Measurements from ENCODE around the gene SLC25A45.
A peak's percentile ranks its signal among the peaks of the same experiment; 100 is the strongest.

Gene SLC25A45, protein sequence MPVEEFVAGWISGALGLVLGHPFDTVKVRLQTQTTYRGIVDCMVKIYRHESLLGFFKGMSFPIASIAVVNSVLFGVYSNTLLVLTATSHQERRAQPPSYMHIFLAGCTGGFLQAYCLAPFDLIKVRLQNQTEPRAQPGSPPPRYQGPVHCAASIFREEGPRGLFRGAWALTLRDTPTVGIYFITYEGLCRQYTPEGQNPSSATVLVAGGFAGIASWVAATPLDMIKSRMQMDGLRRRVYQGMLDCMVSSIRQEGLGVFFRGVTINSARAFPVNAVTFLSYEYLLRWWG

DNA sequence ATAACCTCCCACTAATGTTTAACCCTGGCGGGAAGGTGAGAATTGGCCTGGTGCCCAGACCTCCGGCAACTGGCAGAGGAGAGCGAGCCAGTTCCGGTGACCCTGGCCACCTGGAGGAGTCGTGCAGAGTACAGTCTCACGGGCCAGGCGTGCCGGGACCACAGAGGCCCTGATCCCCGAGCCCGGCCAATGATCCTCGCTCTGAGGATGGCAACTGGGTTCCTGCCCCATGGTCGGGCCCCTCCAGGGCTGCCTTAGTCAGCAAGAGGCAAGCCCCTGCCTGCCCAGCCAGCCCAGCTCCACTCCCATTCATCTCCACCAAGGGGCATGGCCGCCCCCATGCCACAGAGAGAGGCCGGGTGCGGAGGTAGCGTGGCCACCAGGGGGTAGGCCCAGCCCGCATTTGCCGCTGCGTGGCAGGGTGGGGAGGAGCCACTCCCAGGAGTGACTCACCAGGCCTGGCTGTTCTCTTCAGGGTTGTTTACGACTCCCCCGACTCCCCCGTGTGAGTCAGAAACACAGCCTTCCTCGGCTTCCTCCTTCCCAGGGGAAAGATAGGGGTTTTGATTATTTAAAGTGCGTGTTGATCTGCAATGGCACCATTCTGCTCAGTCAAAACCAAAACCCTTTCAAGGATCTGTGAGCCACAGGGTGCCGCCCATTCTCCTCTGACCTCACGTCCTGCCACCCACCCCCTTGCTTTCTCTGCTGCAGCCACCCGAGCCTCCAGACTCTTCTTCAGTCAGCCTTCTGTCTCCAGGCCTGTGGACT, at the start of gene SLC25A45:
Gene SLC25A45, minus strand, starts transcription at position 614 of the 771 bp plus-strand sequence. CDS start 695 bp downstream, outside the sequence.
- DNase-seq (ENCODE audit: low spot score) = peak; percentile 92

DNA sequence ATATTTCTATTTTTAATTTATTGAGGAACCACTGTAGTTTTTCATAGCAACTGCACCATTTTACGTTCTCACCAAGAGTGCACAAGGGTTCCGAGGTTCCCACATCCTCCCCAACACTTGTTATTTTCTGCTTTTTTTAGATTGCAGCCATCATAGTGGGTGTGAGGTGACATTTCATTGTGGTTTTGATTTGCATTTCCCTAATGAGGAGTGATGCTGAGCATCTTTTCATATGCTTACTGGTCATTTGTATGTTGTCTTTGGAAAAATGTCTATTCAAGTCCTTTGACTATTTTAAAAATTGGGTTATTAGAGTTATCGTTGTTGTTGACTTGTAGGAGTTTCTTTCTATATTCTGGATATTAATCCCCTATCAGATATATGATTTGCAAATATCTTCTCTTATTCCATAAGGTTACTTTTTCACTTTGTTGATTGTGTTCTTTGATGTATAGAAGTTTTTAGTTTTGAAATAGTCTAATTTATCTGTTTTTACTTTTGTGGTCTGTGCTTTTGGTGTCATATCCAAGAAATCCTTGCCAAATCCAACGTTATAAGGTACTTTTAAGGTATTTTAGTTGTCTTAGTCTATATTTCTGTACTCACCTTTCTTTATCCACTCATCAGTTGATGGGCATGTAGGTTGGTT, 49.1 kb upstream of the SLC25A45 start:
- peak; percentile 84 for DNase-seq (ENCODE audit: low spot score)

DNA sequence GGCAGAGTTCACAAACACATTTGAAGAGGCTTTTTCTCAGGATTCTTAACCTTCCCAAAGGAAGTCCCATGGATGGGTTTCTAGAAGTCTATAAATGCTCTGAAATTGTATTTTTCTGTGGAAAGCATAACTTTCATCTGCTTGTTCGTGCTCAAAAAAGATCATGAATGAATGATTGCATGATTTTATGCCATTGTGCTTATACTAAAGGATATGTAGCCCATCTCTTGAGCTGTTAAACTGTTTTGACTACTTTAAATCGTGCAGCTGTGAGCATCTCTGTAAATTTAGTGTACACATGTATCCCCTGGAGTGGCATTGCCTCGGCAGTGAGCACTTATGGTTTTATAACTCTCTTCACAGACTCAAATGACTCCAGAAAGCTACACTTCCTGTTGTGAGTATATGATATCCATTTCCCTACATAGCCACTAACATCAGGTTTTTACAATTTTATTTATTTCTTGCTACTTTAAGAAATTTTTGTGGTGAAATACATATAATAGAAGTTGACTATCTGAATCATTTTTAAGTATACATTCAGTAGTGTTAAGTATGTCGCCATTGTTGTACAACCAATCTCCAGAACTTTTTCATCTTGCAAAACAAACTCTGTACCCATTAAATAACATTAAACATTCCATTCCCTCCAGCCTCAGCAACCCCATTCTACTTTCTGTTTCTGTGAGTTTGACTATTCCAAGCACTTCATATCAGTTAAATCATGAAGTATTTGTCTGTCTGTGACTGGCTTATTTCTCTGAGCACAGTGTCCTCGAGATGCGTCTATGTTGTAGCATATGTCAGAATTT, 48.2 kb upstream of the SLC25A45 start:
- DNase-seq (ENCODE audit: low spot score) = peak; percentile 74

DNA sequence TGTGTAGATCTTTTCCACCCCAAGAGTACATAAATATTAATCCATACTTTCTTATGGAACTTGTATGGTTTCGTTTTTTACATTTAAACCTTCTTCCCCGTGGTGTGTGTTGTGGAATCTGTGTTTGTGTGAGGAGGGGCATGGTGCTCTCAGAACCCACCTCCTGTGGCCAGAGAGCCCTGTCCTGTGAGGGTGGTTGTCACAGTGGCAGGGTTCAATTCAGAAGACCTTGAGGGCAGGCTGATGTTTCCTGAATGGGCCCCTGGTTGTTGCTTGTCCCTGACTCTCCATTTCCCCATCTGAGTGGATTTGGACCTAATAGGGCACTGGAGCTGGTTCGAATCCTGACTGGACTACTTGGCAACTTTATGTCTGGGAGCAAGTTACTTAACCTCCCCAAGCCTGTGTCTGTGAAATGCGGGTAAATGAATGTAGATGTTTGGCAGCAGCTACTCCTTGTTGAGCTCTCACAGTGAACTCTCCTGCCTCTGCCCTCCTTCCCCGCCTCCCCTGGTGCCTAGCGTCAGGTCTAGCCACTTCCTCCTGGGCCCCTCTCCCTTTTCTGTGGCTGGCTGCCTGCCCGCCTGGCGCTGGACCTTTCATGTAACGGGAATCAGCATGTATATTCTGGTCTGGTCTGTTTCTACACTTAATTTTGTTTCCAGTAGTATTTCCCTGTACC, 47.4 kb upstream of the SLC25A45 start:
- DNase-seq (ENCODE audit: low spot score) = peak; percentile 68

DNA sequence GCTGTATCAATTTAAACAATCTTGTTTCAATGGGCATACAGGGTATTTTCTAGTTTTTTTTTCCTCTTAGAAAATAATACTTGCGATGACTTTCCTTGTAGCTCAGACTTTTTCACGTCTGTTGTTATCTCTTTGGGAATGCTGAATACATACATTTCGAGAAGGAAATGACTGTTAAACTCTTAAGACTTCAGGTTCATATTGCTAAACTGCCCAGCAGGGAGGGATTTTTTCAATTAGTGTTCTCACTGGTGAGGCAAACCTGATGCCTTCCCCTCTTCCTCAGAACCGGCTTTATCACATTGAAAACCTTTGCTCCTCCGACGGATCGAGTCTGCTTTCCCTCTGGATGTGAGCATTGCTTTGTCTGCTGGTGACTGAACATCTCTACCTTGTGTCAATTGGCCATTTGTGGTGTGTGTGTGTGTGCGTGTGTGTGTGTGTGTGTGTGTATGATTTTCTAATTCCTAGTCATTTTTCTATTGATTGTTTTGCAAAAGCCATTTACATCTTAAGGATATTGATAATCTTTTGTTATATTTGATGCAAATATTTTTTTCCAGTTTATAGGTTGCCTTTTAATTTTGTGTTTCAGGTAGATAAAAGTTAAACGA, 46.7 kb upstream of the SLC25A45 start:
- peak; percentile 52 for DNase-seq (ENCODE audit: low spot score)

DNA sequence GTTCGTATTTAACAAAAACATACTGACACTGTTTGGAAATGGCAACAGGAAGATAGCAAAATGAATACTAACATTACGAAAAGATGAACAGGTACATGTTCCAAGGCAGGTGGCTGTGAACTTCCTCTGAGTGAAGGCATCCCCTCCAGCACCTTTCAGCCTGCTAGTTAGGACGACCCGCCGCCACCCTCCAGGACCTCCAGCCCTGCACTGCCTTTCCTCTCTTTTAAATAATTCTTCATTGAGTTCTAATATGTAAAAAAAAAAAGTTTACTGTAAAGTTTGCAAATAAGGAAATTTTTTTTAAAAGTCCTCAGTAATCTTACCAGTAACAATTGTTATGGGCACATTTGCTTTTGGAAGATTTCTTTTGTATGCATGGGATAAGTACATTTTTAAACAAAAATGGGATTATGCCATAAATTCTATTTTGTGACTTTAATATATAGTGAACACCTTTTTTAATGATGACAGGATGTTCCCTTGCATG, 46.2 kb upstream of the SLC25A45 start:
- DNase-seq (ENCODE audit: low spot score) = no peak

DNA sequence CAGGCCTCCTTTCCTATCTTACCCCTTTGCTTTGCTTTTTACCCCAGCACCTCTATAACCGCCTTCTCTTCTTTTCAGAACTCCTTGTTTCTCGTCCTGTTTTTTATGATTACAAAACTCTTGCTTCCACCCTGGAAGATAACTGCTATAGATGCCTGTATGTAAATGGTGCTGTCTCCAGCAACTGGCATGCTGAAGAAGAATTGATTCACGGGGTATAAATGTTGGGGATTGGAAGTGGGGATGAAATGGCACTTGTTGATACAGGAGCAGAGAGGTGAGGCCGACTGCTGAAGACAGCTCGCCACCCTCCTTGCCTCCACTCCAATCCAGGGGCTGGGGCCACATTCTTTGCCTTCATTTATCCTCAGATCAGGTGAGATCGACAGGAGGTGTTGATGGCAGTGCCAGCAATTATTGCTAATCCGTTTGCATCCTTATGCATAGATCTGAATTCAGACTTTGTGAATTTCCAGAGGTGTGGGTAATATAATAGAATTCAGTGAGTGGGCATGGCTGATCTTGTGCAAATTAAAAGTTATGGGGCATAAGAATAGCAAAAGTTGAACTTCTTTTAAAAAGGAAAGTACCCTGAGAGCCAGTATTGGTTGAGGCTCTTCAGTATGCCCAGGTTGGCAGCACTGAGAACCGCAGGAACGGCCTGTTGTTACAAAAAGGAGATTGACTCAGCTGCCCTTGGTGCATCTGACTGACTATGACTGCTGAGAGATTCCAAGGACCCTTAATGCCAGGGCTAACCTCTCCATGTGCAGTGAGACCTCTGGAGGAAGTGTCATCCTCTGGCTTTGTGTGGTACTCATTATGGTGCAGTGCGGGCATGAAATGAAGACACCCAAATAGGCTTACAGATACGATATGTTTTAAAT, 45.5 kb upstream of the SLC25A45 start:
- peak; percentile 53 for DNase-seq (ENCODE audit: low spot score)

DNA sequence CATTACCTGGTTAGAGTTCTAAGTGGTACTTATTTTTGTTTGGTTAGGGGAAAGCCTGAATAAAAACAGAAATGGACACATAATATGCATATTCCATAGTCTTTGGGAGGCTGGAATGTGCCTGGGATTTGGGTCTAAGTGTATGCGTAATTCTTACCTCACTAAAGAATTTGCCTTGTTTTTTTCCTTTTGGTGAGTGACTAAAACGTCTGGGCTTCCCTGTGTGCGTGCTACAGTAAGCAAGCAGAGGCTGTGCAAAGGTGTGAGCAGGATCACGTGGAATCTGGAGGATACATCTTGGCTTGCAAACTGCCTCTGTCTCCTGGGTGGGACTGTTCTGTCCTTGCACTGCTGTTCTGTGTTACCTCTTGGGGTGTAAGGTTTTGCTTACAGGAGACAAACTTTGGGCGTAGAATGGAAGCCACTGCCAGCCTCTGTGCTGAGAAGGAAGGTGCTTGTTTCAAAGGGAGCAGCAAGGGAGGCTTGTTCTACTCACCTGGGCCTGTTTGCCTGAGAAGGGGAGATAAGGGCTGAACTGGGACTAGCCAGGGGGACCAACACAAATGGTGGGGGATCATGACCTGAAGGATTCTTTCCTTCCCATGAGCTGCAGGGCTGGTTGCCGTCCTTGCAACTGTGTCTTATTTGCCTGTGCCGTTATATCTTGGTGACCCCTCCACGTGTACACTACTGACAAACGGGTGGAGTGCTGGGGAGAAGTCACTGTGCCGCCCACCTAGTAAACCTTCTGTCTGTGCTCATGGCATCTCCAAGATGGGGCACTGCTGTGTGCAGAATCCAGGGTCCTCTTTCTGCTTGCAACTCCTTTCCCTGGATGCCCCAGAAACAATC, 44.6 kb upstream of the SLC25A45 start:
- DNase-seq (ENCODE audit: low spot score) = peak; percentile 61

DNA sequence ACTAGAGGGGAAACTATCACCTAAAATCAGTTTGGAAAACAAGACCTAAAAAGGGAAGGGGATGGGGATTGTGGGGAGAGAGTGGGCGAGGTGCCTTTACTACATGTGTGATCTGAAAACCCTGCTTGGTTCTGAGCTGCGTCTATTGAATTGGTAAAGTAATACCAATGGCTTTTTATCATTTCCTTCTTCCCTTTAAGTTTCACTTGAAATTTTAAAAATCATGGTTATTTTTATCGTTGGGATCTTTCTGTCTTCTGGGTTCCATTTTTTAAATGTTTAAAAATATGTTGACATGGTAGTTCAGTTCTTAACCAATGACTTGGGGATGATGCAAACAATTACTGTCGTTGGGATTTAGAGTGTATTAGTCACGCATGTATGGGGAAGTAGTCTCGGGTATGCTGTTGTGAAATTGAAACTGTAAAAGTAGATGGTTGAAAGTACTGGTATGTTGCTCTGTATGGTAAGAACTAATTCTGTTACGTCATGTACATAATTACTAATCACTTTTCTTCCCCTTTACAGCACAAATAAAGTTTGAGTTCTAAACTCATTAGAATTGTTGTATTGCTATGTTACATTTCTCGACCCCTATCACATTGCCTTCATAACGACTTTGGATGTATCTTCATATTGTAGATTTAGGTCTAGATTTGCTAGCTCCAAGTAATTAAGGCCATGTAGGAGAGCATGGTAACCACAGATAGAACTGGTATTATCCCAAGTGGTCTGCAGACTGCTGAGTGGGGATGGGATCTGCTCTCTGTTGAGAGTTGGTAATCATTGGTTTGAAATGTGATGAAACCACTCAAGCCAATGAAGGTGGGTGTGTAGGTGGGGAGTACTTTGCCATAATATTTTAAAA, 43.8 kb upstream of the SLC25A45 start:
- DNase-seq (ENCODE audit: low spot score) = peak; percentile 92

DNA sequence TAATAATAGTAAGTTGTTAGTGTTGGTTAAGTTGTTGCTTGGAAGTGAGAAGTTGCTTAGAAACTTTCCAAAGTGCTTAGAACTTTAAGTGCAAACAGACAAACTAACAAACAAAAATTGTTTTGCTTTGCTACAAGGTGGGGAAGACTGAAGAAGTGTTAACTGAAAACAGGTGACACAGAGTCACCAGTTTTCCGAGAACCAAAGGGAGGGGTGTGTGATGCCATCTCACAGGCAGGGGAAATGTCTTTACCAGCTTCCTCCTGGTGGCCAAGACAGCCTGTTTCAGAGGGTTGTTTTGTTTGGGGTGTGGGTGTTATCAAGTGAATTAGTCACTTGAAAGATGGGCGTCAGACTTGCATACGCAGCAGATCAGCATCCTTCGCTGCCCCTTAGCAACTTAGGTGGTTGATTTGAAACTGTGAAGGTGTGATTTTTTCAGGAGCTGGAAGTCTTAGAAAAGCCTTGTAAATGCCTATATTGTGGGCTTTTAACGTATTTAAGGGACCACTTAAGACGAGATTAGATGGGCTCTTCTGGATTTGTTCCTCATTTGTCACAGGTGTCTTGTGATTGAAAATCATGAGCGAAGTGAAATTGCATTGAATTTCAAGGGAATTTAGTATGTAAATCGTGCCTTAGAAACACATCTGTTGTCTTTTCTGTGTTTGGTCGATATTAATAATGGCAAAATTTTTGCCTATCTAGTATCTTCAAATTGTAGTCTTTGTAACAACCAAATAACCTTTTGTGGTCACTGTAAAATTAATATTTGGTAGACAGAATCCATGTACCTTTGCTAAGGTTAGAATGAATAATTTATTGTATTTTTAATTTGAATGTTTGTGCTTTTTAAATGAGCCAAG, 42.9 kb upstream of the SLC25A45 start:
- peak; percentile 94 for DNase-seq (ENCODE audit: low spot score)

DNA sequence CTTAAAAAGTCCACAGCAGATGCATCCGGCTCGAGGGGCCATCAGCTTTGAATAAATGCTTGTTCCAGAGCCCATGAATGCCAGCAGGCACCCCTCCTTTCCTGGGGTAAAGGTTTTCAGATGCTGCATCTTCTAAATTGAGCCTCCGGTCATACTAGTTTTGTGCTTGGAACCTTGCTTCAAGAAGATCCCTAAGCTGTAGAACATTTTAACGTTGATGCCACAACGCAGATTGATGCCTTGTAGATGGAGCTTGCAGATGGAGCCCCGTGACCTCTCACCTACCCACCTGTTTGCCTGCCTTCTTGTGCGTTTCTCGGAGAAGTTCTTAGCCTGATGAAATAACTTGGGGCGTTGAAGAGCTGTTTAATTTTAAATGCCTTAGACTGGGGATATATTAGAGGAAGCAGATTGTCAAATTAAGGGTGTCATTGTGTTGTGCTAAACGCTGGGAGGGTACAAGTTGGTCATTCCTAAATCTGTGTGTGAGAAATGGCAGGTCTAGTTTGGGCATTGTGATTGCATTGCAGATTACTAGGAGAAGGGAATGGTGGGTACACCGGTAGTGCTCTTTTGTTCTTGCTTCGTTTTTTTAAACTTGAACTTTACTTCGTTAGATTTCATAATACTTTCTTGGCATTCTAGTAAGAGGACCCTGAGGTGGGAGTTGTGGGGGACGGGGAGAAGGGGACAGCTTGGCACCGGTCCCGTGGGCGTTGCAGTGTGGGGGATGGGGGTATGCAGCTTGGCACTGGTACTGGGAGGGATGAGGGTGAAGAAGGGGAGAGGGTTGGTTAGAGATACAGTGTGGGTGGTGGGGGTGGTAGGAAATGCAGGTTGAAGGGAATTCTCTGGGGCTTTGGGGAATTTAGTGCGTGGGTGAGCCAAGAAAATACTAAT, 42.0 kb upstream of the SLC25A45 start:
- peak; percentile 81 for DNase-seq (ENCODE audit: low spot score)

DNA sequence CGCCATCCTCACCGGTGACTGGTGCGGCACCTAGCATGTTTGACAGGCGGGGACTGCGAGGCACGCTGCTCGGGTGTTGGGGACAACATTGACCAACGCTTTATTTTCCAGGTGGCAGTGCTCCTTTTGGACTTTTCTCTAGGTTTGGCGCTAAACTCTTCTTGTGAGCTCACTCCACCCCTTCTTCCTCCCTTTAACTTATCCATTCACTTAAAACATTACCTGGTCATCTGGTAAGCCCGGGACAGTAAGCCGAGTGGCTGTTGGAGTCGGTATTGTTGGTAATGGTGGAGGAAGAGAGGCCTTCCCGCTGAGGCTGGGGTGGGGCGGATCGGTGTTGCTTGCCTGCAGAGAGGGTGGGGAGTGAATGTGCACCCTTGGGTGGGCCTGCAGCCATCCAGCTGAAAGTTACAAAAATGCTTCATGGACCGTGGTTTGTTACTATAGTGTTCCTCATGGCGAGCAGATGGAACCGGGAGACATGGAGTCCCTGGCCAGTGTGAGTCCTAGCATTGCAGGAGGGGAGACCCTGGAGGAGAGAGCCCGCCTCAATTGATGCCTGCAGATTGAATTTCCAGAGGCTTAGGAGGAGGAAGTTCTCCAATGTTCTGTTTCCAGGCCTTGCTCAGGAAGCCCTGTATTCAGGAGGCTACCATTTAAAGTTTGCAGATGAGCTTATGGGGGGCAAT, 41.2 kb upstream of the SLC25A45 start:
- DNase-seq (ENCODE audit: low spot score) = peak; percentile 58

DNA sequence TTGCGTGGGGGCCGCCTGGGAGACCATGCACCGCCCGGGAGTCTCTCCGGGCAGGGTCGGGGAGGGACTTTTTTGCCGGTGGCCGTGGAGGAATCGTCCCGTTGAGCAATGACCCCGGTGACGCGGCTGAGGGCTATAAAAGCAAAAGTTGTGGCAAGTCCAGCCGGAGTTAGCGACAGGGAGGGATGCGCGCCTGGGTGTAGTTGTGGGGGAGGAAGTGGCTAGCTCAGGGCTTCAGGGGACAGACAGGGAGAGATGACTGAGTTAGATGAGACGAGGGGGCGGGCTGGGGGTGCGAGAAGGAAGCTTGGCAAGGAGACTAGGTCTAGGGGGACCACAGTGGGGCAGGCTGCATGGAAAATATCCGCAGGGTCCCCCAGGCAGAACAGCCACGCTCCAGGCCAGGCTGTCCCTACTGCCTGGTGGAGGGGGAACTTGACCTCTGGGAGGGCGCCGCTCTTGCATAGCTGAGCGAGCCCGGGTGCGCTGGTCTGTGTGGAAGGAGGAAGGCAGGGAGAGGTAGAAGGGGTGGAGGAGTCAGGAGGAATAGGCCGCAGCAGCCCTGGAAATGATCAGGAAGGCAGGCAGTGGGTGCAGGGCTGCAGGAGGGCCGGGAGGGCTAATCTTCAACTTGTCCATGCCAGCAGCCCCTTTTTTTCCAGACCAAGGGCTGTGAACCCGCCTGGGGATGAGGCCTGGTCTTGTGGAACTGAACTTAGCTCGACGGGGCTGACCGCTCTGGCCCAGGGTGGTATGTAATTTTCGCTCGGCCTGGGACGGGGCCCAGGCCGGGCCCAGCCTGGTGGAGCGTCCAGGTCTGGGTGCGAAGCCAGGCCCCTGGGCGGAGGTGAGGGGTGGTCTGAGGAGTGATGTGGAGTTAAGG, 40.4 kb upstream of the SLC25A45 start, which contains the start of gene NEAT1:
Gene NEAT1, plus strand, starts transcription at position 166 of the 883 bp plus-strand sequence.
- DNase-seq (ENCODE audit: low spot score) = peak; percentile 84

All from NAMALWA (cell line).